GM19035 (cell line): ENCODE measurements around the gene SLC4A8.
"Not testable (repeated sequence)": the region's sequence is repeated elsewhere in the genome, so short reads cannot be mapped to it uniquely, and the experiment has no call there.

Source experiments
- ATAC-seq: cut with Tn5 transposase; IDR thresholded peaks from one replicate; pipeline ENCODE4 v1.9.1; 2021; ENCODE audit not compliant: unreplicated experiment

The SLC4A8 gene

DNA sequence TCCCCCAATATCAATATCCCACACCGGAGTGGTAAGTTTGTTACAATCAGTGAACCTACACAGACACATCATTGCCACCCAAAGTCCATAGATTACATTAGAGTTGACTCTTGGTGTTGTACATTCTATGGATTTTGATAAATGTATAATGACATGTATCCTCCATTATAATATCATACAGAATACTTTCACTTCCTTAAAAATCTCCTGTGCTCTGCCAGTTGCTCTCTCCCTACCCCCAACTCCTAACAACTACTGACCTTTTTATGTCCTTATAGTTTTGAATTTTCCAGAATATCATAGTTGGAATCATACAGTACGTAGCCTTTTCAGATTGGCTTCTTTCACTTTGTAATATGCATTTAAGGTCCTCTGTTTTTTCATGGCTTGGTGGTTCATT lies 48.4 kb downstream of the SLC4A8 start:
- ATAC-seq = no peak

DNA sequence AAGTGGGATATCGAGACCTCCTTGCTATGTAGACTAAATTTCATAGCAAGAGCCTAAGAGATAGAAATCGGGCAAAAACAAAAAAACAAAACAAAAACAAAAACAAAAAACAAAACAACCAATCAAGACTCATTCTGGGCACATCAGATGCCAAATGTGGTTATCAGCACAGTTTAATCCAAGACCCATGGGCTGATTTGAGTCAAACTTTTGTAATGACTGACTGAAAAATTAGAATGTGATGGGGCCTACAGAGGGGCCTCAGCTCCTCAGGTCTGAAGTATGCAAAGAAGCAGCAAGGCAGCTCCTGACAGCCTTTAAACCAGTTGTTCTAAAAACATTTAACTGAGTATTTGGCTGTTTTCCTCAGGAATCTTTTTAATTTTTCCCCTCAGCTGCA lies 49.3 kb downstream of the SLC4A8 start:
- ATAC-seq = no peak

DNA sequence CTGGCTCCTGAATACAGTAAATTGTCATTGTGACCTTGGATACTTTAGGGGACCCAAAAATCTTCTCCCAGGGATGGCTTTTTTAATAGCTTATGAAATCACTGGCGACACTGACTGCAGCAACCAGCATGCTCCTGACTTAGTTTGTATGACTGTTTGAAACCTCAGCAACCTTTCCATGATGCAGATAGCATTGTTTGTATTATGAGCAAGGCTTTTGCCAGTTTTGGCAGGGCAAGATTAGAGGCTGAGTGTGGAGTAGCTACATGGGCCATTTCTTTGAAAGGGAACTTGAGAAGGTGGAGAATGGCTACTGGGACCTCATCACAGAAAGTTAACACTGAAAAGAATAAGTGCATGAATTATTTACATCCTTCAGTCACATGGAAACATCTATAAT lies 50.9 kb downstream of the SLC4A8 start:
- no peak for ATAC-seq

DNA sequence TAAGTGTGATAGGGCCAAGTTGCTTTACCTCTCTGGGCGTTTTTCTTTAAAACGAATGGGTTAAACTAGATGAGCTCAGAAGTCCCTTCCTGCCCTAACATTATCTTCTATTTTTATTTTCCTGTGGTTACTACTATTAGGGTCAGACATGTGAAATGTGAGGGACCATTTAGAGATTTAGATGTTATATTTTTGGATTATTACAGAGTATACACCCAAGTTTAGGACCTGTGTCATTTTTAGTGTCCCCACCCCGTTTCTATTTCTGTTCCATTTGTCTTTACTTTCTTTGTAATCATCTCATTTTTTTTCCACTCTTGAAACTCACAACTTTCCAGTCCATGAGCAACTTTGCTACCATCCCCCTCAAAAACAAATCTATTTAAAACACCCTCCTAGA lies 56.3 kb downstream of the SLC4A8 start:
- no peak for ATAC-seq

DNA sequence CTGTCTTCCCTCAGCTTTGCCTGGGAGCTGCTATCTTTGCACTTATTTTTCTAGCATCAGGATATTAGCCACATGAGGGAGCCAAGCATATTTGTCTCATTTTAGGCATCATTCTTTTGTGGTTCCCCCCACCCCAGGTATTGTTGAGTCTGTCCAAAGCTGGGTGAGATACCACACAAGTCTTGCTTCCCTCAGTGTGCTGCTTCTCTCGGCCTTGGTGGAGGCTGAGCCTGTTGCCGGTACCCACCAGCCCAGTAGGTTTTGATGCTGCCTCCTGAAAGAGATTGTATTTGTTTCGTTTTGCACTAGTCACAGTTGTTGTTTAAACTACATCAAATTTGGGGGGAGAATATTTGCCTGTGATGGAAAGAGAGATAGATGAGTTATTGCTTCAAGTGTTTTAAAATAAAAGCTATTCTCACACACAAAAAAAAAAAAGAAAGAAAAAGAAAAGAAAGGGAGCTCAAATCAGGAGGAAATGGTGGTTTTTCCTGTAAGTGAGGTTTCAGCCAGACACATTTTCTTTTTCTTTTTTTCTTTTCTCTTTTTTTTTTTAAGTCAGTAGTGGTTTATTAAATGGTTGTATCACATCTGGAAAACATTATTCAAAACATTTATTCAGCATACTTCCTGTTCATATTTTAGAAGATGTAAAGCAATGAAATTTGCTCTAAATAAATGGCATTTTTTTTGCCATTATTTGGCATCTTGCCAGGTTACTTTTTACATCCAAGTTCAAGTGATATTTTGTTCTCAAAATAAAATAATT lies 58.5 kb downstream of the SLC4A8 start:
- ATAC-seq = no peak

DNA sequence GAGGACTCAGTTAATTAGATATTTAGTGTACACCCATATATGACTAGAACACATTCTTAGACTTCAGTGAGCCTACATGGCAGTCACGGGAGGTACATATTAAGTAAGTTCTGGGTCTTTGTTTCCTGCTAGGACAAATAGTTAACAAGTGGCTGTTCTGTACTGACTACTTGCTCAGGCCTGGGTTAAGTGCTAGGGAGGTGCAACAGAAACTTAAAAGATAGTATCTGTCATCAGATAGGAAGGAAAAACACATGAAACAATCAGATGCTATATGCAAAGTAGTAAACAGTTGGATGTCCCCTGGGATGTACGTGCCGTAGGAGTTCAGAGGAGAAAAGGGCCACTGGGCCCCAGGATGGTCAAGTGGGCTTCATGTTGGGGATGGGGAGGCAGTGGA lies 59.5 kb downstream of the SLC4A8 start:
- ATAC-seq = no peak

DNA sequence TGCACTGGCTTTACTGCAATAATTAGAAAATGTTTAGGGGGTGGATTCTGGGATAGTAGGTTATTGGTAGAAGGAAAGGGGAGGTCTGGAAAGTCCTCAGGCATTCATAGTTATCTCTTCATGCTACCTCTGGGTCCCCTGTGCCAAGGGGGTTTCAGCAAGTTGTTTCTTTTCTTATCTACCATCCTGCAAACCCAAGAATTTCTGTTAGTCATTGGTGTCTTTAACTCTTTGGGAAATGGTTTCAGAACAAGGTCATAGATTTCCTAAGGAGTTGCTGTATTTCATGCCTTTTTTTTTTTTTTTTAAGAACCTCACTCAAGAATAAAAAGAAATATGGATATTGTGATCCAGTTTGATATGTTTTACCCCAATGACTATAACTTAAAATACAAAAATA lies 63.6 kb downstream of the SLC4A8 start:
- no peak for ATAC-seq

DNA sequence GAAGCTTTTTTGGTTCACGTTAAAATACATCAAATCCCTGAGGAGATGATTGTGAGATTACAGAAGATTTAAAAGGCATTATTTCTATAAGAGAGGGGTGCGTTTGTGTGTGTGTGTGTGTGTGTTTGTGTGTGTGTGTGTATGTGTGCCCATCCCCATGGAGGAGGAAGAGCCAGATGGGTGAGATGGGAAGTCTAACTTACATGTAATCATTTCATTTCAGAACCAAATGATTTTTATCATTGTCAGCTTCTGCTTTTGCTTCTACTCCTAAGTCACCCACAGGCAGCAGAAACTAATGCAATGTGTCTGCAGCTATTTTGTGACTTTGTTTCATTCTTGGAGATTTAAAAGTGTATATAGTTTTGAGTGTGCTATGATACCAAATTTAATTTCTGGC lies 68.7 kb downstream of the SLC4A8 start:
- ATAC-seq = no peak

DNA sequence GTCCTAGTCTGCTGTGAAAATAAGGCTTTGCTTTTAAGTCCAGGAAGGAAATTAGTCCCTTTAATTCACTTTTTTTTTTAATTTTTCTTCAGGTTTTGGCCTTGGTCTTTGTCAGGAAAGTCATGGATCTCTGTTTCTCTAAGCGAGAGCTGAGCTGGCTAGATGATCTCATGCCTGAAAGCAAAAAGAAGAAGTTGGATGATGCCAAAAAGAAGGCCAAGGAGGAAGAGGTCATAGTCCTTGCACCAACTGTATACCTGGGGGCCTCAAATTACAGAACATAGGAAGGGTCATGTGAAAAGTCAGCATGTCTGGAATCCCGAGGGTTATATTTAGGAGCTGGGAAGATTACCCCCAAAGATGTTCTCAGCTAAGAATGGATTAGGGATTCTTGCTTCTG lies 72.3 kb downstream of the SLC4A8 start:
- no peak for ATAC-seq

DNA sequence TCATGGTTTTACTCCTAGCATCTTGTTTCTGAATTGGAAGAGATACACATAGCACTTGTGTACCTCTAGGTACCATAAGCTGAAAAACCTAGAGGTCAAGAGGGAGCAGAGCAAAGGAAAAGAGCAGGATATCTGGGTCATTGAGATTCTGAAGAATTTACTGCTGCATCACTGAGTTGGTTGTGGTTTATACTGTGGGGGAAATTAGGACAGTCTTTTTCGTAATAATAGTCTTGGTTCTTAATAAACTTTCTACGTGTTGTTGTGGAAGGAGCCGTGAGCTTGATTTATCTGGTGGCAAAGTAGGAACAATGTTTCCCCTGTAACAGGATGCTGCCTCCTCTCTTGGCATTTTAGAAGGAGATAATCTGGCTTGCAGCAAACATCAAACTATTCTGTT lies 80.2 kb downstream of the SLC4A8 start:
- no peak for ATAC-seq

DNA sequence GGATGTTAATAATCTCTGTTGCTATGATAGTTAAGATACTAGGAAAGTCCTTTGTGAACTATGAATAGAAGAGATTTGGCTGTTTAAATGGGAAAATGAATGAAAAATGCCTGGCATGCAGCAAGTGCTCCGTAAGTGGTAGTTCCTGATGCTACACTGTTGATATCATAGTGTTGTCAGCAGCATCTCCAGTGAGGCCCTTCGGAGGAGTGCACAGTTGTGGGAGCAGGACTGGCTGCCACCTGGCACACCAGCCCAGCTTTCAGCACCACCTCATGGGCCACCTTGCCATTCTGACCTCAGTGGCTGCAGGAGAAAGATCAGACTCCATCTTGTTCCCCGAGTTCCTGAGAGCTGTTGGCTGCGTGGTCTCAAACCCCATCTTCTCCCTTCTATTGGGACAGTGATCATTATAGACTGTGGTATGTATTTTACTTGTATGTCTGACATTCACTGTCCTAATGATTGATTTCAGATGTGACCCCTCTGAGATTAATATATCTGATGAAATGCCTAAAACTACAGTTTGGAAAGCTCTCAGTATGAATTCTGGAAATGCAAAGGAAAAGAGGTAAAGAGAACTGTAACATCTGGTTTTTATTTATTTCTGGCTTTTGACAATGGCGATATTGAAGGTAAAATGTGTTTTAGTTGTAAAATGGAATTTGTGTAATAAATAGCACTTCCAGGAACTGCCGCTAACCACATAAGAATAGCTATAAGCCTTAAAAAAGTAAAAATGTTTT lies 80.9 kb downstream of the SLC4A8 start:
- no peak for ATAC-seq

DNA sequence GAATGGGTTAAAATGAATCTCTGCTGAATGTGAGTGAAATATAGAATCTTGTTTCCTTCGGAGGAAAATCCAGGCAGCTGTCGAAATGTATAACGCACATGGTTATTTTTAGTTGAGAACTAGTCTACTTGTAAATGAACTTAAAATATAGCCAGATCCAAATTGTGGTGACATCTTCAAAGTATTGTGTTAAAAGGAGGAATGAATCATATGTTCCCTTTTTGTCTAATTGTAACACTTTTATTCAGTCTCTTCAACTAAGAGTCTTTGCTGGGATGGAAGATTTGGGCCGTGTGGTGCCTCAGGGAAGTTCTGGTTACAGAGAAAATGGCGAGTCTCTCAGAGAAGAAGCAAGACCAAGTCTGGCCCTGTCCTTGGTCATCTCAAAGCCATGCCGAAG lies 82.5 kb downstream of the SLC4A8 start:
- ATAC-seq = no peak

DNA sequence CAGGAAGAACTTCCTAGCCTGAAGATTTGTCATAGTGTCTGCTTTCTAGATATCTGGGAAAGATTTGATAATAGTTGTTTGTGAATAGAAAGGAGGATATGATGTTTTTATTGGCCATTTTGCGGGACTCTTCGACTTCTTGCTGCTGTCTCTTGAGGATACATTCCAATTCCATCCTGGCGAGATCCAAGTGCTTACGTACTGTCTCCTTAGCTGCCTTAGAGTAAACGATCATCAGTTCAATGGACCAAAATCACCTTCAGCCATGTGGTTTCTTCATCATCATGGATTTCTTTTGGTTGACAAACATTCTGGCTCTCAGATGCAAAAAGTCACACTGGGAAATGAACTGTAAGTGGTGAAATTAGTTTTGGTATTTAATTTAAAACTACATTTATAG lies 83.7 kb downstream of the SLC4A8 start:
- ATAC-seq = no peak

DNA sequence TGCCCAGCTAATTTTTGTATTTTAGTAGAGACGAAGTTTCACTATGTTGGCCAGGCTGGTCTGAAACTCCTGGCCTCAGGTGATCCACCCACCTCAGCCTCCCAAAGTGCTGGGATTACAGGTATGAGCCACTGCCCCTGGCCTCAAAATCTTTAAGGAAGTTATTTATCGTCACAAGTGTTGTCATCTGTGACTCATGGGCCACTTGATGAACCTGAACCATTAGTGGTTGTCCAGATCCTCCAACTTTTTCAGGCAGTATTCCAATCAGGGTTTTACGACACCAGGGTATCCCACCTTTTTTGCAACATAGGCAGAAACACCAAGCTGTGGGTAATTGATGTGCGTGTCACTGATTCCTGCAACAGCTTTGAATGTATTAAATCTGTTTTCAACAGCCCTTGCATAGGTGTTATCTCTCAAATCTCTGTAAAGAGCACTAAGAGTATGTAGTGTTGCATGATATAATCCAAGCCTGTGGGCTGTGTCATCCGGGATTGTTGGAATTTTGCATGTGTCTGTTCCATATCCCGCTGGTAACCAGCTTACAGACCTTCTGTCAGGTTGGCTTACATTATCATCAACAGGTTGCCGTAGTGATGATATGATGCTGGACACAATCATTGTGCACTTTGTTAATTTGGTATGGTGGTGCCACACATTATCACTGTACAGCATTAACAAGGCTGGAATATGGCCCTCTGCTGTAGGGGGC lies 87.1 kb downstream of the SLC4A8 start:
- ATAC-seq = no peak

DNA sequence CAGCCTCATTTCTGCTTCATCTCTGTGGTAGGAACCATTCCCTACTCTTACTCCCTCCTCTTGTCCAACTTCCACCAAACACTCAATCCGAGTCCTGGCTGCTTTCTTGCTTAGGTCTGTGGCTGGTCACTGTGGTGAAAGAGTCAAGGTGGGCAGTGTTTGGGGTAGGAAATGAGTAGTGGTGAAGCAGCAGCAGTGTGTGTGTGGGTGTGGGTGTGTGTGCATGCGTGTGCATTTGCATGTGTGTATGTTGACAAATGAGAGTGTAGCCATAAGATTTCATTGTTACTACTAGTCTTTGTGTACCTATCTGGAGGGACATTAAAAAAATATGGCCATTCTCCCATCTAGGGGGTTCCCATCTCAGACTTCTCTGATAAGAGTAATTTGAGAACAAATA lies 87.8 kb downstream of the SLC4A8 start:
- no peak for ATAC-seq

DNA sequence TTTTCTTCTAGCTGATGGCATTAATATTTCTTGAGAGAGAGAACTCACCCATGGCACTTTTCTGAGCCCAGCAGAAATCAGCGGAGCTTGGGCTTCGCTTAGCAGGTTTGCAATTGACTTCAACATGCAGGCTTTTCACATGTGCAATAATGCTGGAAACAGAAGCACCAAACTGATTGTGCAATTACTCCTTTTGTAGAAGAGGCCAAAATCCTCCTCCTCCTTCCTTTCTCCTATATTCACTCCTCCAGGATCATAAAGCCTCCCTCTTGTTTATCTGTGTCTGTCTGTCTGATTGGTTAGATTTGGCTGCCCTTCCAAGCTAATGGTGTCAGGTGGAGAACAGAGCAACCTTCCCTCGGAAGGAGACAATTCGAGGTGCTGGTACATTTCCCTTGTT lies 90.4 kb downstream of the SLC4A8 start:
- not testable (repeated sequence) for ATAC-seq

DNA sequence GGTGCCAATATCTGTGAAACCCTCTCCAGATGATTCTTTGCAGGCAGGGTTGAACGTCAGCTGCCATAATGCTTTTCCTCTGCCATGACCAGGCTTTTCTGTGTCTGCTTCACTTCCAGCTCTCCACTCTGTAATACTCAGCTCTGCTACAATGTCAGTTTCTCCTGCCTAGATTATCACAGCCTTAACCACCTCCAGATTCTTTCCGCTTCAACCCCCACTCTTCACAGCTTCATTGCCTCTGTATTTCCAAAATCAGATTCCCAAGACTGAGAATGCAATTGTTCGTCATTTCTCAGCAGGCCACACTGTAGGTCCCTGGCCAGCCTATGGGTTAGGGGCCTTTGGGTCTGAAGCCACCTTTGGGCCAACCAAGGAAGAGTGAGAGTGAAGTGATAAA lies 92.7 kb downstream of the SLC4A8 start:
- no peak for ATAC-seq

DNA sequence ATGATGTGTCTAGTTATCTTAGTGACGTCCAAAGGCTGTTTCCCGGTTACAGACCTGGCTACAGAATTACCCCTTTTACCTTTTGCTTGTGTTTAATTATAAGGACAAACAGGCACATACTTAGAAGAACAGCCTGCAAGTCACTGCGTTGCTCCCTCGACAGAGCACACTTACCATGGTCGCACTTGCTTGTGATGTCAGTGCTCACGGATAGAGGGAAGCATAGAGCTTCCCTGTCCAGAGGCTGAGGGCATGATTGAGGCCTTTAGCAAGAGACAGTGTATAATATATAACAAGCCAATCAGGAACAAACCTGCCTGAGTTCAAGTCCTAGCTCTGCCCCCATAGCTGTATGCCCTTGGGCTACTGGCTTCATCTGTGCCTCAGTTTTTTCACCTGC lies 93.2 kb downstream of the SLC4A8 start:
- ATAC-seq = no peak

DNA sequence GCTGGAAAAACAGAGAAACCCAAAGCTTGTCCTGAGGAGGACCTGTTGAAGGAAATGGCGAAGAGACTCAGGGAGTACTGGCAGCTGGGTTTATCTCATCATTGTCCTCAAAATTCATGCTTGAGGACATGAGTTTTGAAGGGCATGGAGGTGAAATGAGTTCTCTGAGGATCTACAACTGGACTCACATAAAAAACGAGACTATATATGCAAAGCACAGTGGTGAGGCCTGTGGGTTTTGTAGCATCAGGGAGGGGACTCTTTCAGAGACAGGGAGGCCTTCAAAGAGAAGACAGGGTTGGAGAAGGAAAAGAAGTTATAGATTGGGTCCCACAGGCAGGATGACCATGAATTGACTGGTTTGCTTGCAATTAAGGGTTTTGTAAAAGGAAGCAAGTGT lies 95.1 kb downstream of the SLC4A8 start:
- no peak for ATAC-seq

DNA sequence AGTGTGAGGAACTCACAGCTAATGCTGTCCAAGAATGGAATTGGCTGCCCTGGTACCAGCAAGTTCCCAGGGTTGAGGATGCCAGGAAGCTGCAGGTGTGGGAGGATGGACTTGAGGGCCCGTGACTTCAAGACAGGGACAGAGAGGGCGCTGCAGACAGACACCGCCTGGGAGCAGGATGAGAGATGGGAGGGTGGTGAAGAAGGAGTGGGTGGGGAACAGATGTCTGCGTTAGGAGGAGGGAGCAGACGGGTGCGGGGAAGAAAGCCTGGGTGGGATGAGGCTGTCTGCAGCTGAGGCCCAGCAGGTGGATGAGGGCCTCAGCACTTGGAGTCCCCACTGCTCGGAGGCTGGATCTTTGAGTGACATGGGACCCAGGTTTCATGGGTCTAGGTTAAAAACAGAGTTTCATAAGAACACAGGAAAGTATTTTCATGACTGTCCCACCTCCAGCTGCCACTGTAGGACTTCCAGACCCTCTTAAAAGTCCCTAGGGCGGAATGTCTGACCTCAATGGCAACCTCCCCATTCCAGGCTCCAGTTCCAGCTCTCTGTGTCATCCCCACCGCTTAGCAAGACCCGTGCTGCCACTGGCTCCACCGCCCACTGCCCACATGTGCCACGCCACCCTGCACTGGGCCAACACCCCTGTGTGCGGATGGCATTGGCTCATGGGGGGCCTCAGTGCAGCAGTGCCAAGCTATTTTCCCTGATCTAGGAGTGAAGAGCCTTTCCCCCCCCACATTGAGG lies 96.1 kb downstream of the SLC4A8 start:
- ATAC-seq = no peak

DNA sequence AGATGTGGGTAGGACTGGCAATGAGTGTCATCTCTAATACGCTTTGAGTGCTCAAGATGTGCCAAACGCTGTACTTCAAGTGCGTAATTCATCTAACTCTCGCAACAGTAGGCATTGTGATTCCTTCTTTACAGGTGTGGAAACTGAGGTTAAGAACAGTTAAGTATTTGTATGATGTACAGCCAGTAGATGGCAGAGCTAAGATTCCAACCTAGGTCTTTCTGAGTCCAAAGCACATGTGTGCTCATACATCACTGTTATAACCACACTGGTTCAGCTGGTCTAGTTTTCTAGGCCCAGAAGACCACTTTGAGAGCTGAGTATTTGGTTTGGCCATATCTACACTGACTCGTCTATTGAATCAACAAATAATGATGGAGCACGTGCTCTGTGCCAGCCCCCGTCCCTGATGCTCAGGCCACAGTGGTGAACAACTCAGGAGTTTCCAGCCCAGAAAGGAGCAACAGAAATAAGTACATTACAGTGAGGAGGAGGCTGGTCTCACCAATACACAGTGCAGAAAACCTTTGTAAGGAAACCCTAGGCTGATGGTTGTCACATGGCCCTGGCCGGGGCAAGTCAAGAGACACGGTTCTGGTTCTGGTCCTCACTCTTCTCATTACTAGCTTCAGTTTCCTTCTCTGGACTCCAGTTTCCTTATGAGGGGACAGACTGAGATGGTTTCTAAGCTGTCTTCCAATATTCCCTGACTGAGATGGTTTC lies 97.1 kb downstream of the SLC4A8 start:
- ATAC-seq = no peak
